Measurements from ENCODE around the gene EPHA5. TPM values are rescaled to one million over a fixed set of nuclear protein-coding genes. Genes with fewer than 3 reads are reported as not detected.

EPHA5 gene
- 157 TPM for total RNA-seq

GRCh38 chr4:65670331-65671031 is at the start of gene EPHA5:
TSS of gene EPHA5 (minus strand) at chr4:65670489. CDS start at chr4:65669742, 747 bp downstream.

